GM21423 (cell line): Measurements from ENCODE around the gene NHSL1.

ENCODE experiments used
- ATAC-seq: cut with Tn5 transposase; IDR thresholded peaks from one replicate; pipeline ENCODE4 v1.9.1; 2021; ENCODE audit warnings: mild to moderate bottlenecking, moderate library complexity; ENCODE audit not compliant: unreplicated experiment

NHSL1 gene

DNA sequence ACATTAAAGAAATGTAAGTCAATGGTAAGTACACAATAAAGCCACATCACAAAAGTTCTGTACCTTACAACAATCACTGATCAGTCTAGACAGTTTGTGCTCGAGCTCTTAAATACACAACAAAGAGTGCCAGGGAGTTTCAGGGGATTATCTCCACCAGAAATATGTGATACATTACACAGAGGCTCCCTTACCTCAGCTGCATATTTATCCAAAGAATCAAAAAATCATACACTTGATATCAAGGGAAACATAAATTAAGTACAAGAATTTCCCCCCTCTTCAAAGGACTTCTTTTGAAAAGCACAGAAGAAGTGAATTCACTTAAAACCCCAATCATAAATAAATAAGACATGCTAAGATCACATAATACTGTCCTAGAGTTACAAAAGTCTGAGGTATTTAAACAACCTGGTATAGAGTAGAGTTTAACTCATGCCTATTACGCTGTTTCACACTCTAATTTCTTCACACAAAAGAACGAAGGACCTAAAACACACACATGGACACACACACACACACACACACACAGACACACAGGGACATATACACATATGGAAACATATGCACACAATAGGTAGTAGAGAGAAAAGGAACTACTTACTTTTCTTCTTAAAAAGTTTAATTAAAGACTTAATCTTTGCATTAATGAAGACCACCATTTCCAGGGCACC lies 528 bp downstream of the NHSL1 start:
- no peak for ATAC-seq

DNA sequence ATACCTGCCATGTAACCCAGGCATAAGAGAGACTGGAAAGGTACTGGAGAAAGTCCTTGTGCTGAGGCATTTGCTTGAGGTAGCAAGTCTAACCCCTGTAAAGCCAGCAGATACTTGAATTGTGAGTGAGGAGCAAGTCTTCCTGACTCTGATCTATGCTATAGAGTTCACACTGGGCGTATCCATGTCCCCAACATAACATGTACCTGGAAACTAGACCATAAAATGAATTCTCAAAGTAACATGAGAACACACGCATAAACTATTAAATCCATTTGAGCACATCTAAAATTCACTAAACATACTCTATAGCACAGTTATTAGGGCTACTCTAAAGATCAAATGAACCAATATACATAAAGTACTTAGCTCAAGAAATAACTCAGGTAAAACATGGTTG lies 2.0 kb downstream of the NHSL1 start:
- ATAC-seq: no peak

DNA sequence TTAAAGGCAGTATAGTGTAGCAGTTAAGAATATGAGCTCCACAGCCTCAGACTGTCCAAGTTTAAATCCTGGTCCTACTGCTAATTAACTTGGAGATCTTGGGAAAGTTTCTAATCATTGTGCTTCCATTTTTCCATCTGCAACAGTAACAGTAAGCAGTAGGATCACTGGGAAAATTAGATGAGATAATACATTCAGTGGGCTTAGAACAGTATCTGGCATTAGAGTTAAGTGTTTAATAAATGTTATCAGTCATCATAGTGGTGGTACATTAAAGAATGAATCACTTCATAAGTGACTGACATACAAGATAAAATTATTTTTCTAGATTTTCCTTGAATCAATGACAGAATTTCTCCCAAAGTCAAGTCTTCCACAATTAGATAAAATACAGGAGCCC lies 5.0 kb downstream of the NHSL1 start:
- ATAC-seq: no peak

DNA sequence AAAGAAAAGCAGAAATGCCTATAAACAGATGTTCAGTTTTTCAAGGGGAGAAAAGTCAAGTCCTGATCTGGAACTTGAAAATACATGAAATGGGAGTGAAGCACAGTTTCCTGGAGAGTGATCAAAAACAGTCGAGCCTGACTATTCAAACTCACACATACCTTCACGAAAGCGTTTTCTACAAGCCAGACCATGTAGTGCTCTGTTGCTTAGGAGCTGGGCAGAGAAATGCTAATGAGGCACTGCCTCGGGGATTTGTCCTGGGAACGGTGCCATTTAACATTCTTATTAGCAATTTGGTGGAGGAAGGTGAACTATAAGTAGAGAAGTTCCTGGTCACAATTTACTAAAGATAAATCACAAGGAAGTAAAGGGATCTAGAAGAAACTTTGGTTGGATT lies 5.9 kb downstream of the NHSL1 start:
- ATAC-seq: no peak

DNA sequence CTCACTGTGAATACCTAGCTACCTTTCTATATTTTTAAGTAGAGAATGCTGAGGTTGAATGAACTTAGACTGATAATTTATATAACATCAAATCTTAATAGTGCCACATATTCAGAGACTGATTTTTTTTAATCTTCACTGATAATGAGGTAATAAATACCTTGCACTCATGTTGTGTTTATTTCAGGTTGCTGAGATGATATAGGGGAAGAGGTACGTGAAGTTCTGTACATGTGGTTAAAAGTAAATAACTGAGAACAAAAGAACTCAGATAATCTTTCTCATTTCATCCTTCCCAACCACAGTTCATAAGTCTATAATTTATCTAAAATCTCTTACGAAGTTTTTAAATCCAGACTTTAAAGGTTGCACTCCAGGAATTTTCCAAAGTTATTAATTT lies 6.4 kb downstream of the NHSL1 start:
- ATAC-seq: no peak

DNA sequence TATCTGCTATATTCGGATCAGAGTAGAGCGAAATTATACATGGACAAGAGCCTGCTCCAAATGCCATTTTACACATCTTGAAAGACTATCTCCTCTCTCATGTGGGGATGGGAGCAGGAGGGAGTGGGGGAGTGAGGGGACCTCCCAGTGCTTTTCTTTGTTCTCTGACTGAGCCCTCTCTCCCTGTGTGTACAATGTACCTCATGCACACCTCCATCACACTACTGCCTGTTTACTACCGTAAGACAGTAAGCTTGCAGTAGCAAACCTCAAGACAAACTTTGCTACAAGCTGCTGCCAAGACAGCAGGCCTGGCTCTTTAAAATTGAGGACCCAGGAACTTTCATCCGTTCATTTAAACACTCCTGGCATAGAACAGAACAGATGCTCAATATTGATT lies 7.2 kb downstream of the NHSL1 start:
- no peak for ATAC-seq

DNA sequence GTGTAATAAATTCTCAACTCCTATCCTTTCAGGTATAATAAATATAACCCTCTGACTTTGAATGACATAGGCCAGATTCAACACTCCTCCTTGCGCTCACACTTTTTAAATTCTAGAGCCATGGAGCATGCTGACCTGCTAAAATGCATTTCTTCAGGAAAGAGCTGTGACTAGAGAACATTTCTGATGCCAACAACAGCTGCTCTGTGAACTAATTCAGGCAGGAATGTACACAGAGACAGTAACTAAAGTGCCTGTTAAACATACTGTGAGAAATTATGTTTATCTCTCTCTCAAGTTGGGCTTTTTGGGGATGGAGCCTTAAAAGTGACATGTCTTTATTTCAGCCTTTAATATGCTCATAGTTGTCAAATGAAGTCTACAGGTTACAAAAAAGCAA lies 8.3 kb downstream of the NHSL1 start:
- no peak for ATAC-seq

DNA sequence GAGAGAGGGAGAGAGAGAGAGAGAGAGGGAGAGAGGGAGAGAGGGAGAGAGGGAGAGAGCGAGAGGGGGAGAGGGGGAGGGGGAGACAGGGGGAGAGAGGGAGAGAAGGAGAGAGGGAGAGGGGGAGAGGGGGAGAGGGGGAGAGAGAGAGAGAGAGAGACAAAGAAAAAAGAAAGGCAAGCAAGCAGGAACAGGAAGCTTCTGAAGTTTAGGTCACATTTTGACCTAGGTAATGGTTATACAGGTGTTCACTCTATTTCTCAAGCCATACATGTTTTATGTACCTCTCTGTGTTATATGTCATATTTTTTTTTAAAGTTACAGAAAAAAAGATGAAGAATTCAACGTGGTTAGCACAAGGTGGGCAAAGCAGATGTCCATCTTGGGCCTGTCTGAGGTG lies 9.4 kb downstream of the NHSL1 start:
- no peak for ATAC-seq

DNA sequence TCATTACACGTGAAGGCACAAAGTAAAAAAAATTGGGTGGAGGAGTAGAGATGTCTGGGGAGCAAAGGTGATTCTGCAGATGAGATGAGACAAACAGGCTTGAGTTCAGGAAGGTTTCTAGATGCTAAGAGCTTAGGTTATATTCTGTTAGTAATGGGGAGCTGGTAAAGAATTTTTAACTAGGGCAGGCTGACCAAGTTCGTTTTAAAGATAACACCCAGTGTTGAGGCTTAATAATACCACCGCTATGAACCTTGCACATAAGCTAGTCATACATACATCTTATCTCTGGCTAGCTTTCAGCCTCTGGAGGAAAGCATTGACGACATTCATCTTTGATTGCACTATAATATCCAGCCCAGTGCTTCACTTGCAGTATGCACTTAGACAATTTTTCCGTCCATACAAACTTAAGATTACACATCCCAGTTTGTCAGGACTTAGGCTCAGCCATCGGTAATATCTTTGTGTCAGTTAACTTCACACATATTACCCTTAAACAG lies 12.1 kb downstream of the NHSL1 start:
- ATAC-seq: no peak

DNA sequence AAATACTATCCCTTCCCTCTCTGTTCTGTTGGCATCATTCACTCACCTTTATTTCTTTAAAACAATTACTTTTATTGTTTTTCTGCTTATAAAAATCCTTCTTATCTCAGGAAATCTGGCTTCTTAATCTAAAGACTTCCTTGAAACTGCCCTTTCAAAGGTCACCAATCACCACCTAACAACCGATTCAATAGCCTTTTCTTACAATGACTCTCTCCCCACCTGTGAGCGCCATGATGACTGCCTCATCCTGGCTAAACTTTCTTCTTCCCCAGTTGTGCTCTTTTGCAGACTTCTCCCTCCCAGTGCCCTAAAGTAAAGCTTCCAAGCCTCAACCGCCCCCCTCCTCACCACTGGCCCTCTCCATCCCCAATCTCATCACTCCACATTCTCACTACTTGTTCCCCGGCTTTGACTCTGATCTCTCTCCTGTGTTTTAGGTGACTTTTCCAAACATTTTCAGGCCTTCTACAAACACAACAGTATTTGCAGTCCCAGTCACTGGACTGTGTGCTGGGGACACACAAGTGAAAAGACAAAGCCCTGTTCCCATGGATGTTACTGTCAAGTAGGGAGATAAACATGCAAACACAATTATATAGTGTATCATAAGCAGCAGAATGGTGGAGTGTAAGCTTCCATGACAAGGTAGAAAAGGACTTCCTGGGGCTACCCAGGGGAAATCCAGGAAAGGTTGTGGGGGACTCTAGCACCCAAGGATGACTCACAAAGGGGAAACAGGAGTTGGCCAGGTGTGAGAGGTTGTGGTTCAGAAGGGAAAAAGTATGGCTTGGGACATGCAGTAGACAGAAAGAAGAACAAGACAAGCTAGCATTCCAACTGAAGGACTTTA lies 12.8 kb downstream of the NHSL1 start:
- ATAC-seq: no peak

DNA sequence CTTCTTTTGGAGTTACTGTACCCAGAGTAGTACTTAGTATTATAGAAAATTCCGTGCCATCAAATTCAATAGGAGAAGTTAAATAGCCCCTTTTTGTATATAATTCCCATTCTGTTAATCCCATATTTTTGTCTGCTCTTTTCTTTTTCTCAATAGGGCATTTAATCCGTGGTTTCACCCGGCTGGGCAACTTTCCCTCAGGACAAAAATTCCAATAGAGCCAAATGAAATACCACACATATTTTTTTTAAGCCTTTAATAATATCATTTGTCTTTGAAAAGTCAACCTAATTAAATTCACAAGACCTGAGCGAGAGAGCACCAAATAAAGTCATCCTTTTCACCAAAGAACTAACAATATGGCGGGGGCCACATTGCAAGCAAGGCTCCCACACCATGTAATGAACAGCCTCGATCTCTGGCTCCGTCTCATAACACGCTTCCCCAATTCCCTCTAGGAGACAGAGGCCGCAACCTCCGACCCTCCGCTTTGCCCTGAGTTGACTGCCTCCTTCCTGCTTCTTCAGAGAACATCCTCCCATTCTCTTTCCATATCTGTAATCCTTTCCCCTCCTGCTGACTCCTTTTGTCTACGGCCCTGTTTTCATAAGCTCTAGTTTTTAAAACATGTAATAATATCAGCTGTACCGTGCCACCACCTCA lies 13.6 kb downstream of the NHSL1 start:
- ATAC-seq: no peak

DNA sequence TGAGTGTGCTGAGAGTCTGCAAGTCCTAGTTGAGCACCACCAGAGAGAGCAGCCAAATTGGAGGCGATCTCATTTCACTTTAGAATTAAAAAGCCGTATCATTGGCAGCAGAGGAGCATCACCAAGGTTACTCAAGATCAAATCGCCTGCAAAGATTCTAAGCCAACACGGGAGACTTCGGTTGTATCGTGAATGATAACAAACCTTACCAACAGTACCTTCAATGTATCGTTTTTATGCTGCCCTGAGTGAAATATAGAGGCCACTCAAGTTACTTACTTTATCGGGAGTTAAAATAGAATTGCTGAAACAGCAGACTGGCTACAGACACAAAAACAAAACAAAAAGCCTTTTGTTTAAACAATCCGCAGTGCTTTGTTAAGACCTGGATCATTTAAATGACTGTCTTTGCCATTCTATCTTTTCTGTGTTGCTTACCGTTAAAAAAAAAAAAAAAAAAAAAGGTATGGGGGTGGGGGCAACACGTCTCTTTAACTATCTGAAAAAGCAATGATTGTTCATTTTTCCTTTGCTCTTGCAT lies 14.2 kb downstream of the NHSL1 start:
- ATAC-seq: no peak

DNA sequence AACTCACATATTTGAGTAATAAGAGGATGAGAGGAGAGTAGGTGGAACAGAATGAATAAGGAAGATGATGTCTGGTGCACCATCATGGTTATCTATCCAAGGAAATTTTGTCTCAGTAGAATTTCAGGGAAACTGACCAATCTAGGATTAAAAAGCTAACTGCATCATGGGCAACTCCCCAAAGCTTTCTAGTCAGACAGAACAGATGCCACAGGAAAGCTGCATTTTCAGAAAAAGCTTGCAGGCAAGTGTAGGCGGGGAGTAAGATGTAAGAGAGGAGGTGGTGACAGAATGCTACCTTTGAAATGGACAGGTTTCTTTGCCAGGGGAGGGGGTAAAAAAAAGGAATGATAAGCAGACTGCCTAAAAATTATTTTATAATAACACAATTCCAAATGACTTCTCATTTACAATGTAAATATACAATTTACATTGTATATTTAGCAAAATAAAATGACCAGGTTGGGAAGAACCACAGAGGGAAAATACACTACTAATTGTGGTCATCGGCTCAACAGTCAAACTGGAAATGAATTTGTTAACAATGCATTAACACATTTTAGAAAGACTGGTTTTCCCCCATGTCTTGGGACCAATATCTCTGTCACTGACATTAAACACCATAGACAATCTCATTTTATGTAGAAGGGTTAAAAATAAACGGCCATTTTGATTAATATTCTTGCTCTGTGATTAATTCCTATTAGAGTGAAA lies 15.1 kb downstream of the NHSL1 start:
- no peak for ATAC-seq

DNA sequence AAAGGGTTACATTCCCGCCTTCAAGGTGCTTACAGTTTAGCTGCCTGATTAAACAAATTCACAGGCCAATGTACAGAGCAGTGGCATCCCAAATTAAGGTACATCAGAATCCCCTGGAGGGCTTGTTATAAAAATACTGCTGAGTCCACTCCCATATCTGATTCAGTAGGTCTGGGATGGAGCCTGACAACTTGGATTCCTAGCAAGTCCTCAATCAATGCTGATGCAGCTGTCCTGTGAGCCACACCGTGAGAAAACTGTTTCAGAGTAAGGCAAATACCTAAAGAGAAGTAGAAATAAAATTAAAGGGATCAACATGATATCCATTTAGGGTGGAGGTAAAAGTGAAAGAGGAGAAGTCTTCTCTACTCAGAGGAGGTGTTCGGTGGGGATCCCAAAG lies 16.5 kb downstream of the NHSL1 start:
- ATAC-seq: no peak

DNA sequence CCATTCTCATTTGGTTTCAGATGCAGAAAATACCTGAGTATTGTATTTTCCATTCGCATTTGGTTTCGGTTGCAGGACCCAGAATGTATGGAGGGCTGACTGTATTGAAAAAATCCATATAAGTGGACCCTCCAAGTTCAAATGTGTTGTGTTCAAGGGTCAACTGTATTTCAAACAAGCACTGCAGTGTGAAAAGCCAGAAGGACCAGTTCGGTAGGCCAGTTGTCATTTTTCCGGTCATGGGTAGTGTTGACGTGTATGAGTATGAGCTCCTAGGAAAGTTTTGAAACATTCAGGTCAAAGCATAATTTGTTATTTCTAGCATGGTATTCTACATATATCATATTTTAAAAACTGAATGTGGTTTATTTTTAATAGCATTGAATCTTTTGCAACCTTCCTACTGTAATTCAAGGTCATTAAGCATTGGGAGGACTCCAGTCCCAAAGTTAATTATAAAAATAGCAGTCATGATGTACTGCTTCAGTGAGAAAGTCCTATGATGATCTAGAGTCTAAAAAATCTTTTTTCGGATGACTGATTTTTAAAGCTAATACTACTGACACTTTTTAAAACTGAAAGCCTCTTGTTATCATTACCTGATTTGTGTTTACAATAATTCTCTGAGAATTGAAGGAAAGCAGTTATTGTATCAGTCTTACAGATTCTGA lies 18.9 kb downstream of the NHSL1 start:
- ATAC-seq: no peak

DNA sequence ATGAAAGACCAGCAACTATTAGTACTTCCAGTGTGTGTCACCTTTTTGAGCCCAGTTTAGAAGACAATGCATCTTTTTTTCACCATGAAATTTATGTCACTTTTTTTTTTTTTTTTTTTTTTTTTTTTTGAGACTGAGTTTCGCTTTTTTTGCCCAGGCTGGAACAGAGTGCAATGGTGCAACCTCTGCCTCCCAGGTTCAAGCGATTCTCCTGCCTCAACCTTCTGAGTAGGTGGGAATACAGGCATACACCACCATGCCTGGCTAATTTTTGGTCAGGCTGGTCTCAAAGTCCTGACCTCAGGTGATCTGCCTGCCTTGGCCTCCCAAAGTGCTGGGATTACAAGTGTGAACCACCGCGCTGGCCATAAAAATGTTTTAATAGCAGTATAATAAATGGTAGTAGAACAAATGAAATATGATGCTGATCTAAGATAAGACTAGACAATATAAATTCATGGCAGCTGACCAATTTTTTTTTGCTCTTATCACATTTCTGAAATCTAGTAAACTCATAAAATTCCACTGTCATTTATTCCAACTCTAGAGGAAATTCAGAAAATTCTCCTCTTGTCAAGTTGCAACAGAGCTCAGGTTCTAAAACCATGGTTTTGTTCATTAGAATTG lies 21.3 kb downstream of the NHSL1 start:
- ATAC-seq: no peak

DNA sequence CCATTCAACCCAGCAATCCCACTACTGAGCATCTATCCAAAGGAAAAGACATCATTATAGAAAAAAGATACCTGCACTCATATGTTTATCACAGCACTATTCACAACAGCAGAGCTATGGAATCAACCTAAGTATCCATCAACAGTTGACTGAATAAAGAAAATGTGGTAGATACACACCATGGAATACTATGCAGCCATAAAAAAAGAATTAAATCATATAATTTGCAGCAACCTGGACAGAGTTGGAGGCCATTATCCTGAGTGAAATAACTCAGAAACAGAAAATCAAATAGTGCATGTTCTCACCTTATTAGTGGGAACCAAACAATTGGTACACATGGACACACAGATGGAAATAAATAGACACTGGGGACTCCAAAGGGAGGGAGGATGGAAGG lies 23.2 kb downstream of the NHSL1 start:
- ATAC-seq: no peak

DNA sequence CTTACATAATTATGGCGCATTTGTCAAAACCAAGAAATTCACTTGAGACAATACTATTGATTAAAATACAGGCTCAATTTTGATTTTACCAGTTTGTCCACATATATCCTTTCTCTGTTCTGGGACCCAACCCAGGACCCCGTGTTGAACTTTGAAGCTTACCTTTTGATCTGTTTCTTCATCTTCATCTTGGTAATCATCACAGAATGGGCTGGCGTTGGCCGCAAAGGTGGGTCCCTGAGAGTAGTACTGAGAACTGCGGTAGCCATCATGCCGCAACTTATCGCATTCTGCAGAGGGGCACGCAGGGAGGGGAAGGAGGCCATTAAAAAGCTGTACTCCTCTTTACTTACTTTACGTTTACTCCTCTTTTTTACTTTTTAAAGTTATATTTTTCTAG lies 26.1 kb downstream of the NHSL1 start:
- no peak for ATAC-seq

DNA sequence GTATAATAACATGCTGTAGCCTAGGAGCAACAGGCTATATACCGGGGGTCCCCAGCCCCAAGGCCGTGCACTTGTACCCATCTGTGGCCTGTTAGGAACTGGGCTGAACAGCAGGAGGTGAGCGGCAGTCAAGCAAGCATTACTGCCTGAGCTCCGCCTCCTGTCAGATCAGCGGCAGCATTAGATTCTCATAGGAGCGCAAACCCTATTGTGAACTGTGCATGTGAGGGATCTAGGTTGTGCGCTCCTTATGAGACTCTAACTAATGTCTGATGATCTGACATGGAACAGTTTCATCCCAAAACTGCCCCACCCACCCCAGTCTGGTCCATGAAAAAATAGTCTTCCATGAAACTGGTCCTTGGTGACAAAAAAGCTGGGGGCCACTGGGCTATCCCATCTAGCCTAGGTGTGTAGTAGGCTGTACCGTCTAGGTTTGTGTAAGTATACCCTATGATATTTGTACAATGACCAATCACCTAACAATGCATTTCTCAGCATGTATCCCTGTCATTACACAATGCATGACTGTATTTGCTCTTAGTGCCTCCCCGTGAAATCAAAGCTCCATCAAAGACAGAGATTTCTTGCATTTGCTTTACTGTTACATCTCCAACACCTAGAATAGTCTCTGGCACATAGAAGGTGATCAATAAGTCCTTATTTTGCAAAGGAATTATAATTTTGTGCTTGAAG lies 30.8 kb downstream of the NHSL1 start:
- ATAC-seq: no peak
